H1 (cell line): Measurements from ENCODE around the gene CACNA2D4. TPM values are rescaled to one million over a fixed set of nuclear protein-coding genes. Genes with fewer than 3 reads are reported as not detected.
A peak's percentile ranks its signal among the peaks of the same experiment; 100 is the strongest.

ENCODE experiments used
- ASH2L ChIP-seq: fragments of 200-600, 300-600 bp; sonication (generic); IDR thresholded peaks from one replicate; pipeline ENCODE4 v1.7.1; 2017; ENCODE audit warnings: low read length
- BRCA1 ChIP-seq: IDR thresholded peaks from 2 replicates; pipeline ENCODE4 v1.6.1; 2012; ENCODE audit warnings: low read depth, low read length, improper control_type of control experiment
- CBX5 ChIP-seq: fragments of 300-800, 300-1000 bp; sonication (generic); IDR thresholded peaks from 2 replicates; pipeline ENCODE4 v1.7.1; 2016; ENCODE audit warnings: antibody characterized with exemption, low read length, low read depth
- EGR1 ChIP-seq: IDR thresholded peaks from 2 replicates; pipeline ENCODE4 v1.6.1; 2011; ENCODE audit warnings: low read depth, low read length, borderline replicate concordance
- RBBP5 ChIP-seq: IDR thresholded peaks from 2 replicates; pipeline ENCODE4 v1.7.1; 2012; ENCODE audit warnings: low read depth, mild to moderate bottlenecking, inconsistent platforms, low read length, moderate library complexity, borderline replicate concordance
- SP4 ChIP-seq: IDR thresholded peaks from 2 replicates; pipeline ENCODE4 v1.6.1; 2012; ENCODE audit warnings: low read length, inconsistent platforms
- polyA plus RNA-seq, 7 experiments: library from polyadenylated mRNA; depleted of rRNA in 3 of 7; stranded (reverse) in 5 of 7; unstranded in 2 of 7; fragments of >200 nt in 5 of 7; fragments of 200-250 nt in 2 of 7; gene quantifications; 1 replicate in 5 of 7; 2 replicates in 1 of 7; 4 replicates in 1 of 7; pipeline versions ENCODE4 v1.2.1 to v1.2.3, GENCODE V29; 2011 to 2013; ENCODE audit warnings: missing spikeins in 2 of 7, mixed read lengths in 2 of 7
- total RNA-seq: library from RNA; stranded (reverse); fragmentation: NEBNext Ultra II Directional; extraction: Animal tissue kit (Norgen Biotek cat#: 25700); gene quantifications from 2 replicates; pipeline ENCODE4 v1.2.1, GENCODE V29; 2021
- TF ChIP-seq, protein P1 (sequence below): IDR thresholded peaks from 2 replicates; pipeline ENCODE4 v1.6.1; 2011; ENCODE audit warnings: low read length, improper control_type of control experiment

CACNA2D4 gene
- total and polyA plus RNA-seq, 2 of the 8 experiments (the other 6 are each of a cell fraction or from before 2014, with no cell fraction given) = 0.44 to 0.88 TPM

- TF ChIP-seq CBX5 (no peak), SP4 (no peak), BRCA1 (no peak), EGR1 (no peak), RBBP5 (peak; percentile 37; the same call in 1 of the 2 replicates), ASH2L (peak; percentile 38)
- TF ChIP-seq, protein P1, sequence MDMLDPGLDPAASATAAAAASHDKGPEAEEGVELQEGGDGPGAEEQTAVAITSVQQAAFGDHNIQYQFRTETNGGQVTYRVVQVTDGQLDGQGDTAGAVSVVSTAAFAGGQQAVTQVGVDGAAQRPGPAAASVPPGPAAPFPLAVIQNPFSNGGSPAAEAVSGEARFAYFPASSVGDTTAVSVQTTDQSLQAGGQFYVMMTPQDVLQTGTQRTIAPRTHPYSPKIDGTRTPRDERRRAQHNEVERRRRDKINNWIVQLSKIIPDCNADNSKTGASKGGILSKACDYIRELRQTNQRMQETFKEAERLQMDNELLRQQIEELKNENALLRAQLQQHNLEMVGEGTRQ = no peak
These were observed 98.1 kb downstream of the CACNA2D4 start, which contains the start of gene LRTM2 (continued) for GRCh38 chr12:1820191-1820895.
